CD14-positive monocyte (primary cell): ENCODE data around the gene MADD. TPM values are rescaled to one million over a fixed set of nuclear protein-coding genes. Genes with fewer than 3 reads are reported as not detected.
A peak's percentile ranks its signal among the peaks of the same experiment; 100 is the strongest.

Experiments used
- DNase-seq, 3 donors: peaks; one replicate each; pipeline ENCODE4 v3.0.0-alpha.2; 2011 to 2022
- H2AFZ ChIP-seq: 2 replicates; pipeline ENCODE4 v1.6.0; 2012; ENCODE audit warnings: mild to moderate bottlenecking, low read depth, low read length, inconsistent platforms; ENCODE audit not compliant: insufficient read depth, poor library complexity, severe bottlenecking
- H3K27ac ChIP-seq, 2 donors: 1 replicate in 1 of 2; 2 replicates in 1 of 2; pipeline ENCODE4 v1.5.1; 2012 to 2013; ENCODE audit warnings: low read length in 2 of 2, control low read depth in 1 of 2, inconsistent platforms in 1 of 2, low read depth in 1 of 2, mild to moderate bottlenecking in 1 of 2
- H3K27me3 ChIP-seq, 2 donors: one replicate each; pipeline versions ENCODE4 v1.6.0 to v1.6.1; 2011 to 2013; ENCODE audit warnings: low read length in 2 of 2; ENCODE audit not compliant: control insufficient read depth in 2 of 2, insufficient read depth in 2 of 2
- H3K36me3 ChIP-seq, 2 donors: replicated peaks in 1 of 2; 1 replicate in 1 of 2; 2 replicates in 1 of 2; pipeline versions ENCODE4 v1.5.1 to v1.6.1; 2012 to 2013; ENCODE audit warnings: low read length in 2 of 2, control low read depth in 1 of 2, inconsistent platforms in 1 of 2, mild to moderate bottlenecking in 1 of 2; ENCODE audit not compliant: insufficient read depth in 2 of 2, control insufficient read depth in 1 of 2
- H3K4me1 ChIP-seq, 2 donors: 1 replicate in 1 of 2; 2 replicates in 1 of 2; pipeline versions ENCODE4 v1.5.1 to v1.6.1; 2012 to 2013; ENCODE audit warnings: low read length in 2 of 2, control low read depth in 1 of 2, inconsistent platforms in 1 of 2, mild to moderate bottlenecking in 1 of 2, moderate library complexity in 1 of 2; ENCODE audit not compliant: insufficient read depth in 2 of 2, control insufficient read depth in 1 of 2
- H3K4me2 ChIP-seq: replicated peaks from 2 replicates; pipeline ENCODE3; 2012; ENCODE audit warnings: low read length, moderate library complexity, mild to moderate bottlenecking; ENCODE audit not compliant: poor library complexity, severe bottlenecking; ENCODE audit errors: extremely low read depth
- H3K4me3 ChIP-seq, 3 experiments: fragments of 200-600 bp in 1 of 3; sonication (generic) in 1 of 3; replicated peaks in 1 of 3; 1 replicate in 2 of 3; 2 replicates in 1 of 3; pipeline ENCODE4 v1.5.1; 2011 to 2013; ENCODE audit warnings: low read length in 3 of 3, mild to moderate bottlenecking in 3 of 3, control low read depth in 2 of 3, low read depth in 2 of 3, inconsistent platforms in 1 of 3, moderate library complexity in 1 of 3
- H3K79me2 ChIP-seq: 2 replicates; pipeline ENCODE4 v1.6.0; 2012; ENCODE audit warnings: mild to moderate bottlenecking, control low read depth, inconsistent platforms, low read length, moderate library complexity; ENCODE audit not compliant: insufficient read depth
- H3K9ac ChIP-seq: 2 replicates; pipeline ENCODE4 v1.6.0; 2017; ENCODE audit warnings: low read length, mild to moderate bottlenecking; ENCODE audit not compliant: insufficient read depth, poor library complexity, severe bottlenecking
- H3K9me3 ChIP-seq, 2 donors: replicated peaks in 1 of 2; 1 replicate in 1 of 2; 2 replicates in 1 of 2; pipeline versions ENCODE4 v1.5.1 to v1.6.1; 2012 to 2013; ENCODE audit warnings: low read length in 2 of 2, control low read depth in 1 of 2; ENCODE audit not compliant: control insufficient read depth in 1 of 2, insufficient read depth in 1 of 2
- H4K20me1 ChIP-seq: 2 replicates; pipeline ENCODE4 v1.6.0; 2012; ENCODE audit warnings: mild to moderate bottlenecking, low read length, control low read depth, moderate library complexity; ENCODE audit not compliant: insufficient read depth
- H3K27ac Mint-ChIP-seq, 7 donors: one replicate each; pipeline ENCODE4 v1.8.0; 2020; ENCODE audit warnings: mild to moderate bottlenecking in 7 of 7, mixed read lengths in 7 of 7, moderate library complexity in 6 of 7, inconsistent platforms in 2 of 7
- H3K27me3 Mint-ChIP-seq, 3 donors: one replicate each; pipeline ENCODE4 v1.8.0; 2021 to 2022; ENCODE audit warnings: low read depth in 3 of 3, mild to moderate bottlenecking in 3 of 3, mixed read lengths in 3 of 3, moderate library complexity in 3 of 3, inconsistent platforms in 1 of 3
- H3K36me3 Mint-ChIP-seq, 2 donors: one replicate each; pipeline ENCODE4 v1.8.0; 2020; ENCODE audit warnings: mixed read lengths in 2 of 2, inconsistent platforms in 1 of 2, mild to moderate bottlenecking in 1 of 2
- H3K4me1 Mint-ChIP-seq: one replicate; pipeline ENCODE4 v1.8.0; 2020; ENCODE audit warnings: mild to moderate bottlenecking, mixed read lengths
- H3K4me3 Mint-ChIP-seq, 2 donors: one replicate each; pipeline ENCODE4 v1.8.0; 2020; ENCODE audit warnings: mild to moderate bottlenecking in 2 of 2, mixed read lengths in 2 of 2, moderate library complexity in 1 of 2
- H3K9me3 Mint-ChIP-seq, 7 donors: one replicate each; pipeline ENCODE4 v1.8.0; 2020 to 2022; ENCODE audit warnings: mixed read lengths in 7 of 7, mild to moderate bottlenecking in 6 of 7, moderate library complexity in 6 of 7, inconsistent platforms in 2 of 7
- WGBS: methylation state at CpG from one replicate; pipeline ENCODE4 v1.1.5; 2013; ENCODE audit warnings: missing lambda C conversion rate; ENCODE audit not compliant: insufficient coverage; 5-methylcytosine and 5-hydroxymethylcytosine counted together
- intact Hi-C, 2 donors: fragments of 100-400 bp; cut with micrococcal nuclease; formaldehyde crosslinking; loops; one replicate each; pipeline versions ENCODE4 v1.15.0 to v1.15.1; 2023
- polyA plus RNA-seq, 3 donors: library from polyadenylated mRNA; depleted of rRNA in 1 of 3; unstranded in 2 of 3; stranded (reverse) in 1 of 3; fragments of 300-500 nt in 2 of 3; fragments of >200 nt in 1 of 3; fragmentation: Illumina TruSeq in 2 of 3; gene quantifications; 1 replicate in 2 of 3; 2 replicates in 1 of 3; pipeline ENCODE4 v1.2.3, GENCODE V29; 2012 to 2021
- TF ChIP-seq, protein P1 (sequence below): fragments of 200-600 bp; IDR thresholded peaks from one replicate; pipeline ENCODE4 v1.8.0; 2022; ENCODE audit warnings: antibody characterized with exemption, mild to moderate bottlenecking

The MADD gene
- polyA plus RNA-seq, 3 donors: 6.4 to 58.1 (median 12.2) TPM

- H3K9ac ChIP-seq: no peak overlapping the region
- no peak overlapping the region for H3K27ac ChIP-seq
- no peak for DNase-seq
- H3K36me3 ChIP-seq: peaks cover 15 to 57% of the 10 kb centered on the region in 2 donors
- no peak overlapping the region for H2AFZ ChIP-seq
- Mint-ChIP-seq H3K27ac (peak overlapping the region in 1 of 7 donors; percentile 71), H3K36me3 (peaks cover 37 to 54% of the 10 kb centered on the region in 2 donors), H3K27me3 (peaks cover 0 to 2% (median 0%) of the 10 kb centered on the region in 3 donors), H3K4me1 (no peaks in the 10 kb centered on the region), H3K9me3 (peaks cover 0 to 3% (median 0%) of the 10 kb centered on the region in 7 donors), H3K4me3 (no peak overlapping the region)
- intact Hi-C loops: no loop called here
- no peak overlapping the region for H3K4me3 ChIP-seq
- no peaks in the 10 kb centered on the region for H3K79me2 ChIP-seq
- no peaks in the 10 kb centered on the region for H3K4me1 ChIP-seq
- TF ChIP-seq, protein P1, sequence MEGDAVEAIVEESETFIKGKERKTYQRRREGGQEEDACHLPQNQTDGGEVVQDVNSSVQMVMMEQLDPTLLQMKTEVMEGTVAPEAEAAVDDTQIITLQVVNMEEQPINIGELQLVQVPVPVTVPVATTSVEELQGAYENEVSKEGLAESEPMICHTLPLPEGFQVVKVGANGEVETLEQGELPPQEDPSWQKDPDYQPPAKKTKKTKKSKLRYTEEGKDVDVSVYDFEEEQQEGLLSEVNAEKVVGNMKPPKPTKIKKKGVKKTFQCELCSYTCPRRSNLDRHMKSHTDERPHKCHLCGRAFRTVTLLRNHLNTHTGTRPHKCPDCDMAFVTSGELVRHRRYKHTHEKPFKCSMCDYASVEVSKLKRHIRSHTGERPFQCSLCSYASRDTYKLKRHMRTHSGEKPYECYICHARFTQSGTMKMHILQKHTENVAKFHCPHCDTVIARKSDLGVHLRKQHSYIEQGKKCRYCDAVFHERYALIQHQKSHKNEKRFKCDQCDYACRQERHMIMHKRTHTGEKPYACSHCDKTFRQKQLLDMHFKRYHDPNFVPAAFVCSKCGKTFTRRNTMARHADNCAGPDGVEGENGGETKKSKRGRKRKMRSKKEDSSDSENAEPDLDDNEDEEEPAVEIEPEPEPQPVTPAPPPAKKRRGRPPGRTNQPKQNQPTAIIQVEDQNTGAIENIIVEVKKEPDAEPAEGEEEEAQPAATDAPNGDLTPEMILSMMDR: no peak
- no peaks in the 10 kb centered on the region for H3K9me3 ChIP-seq
- H4K20me1 ChIP-seq: no peaks in the 10 kb centered on the region
- no peak overlapping the region for H3K4me2 ChIP-seq
- H3K27me3 ChIP-seq: no peaks in the 10 kb centered on the region
- WGBS: 89% methylated on average over 9 of the region's 9 CpGs
Observed at GRCh38 chr11:47335733-47336132, 65.8 kb downstream of the MADD start.

- no peaks in the 10 kb centered on the region for H3K4me1 ChIP-seq
- H3K27ac Mint-ChIP-seq: no peak overlapping the region
- no peaks in the 10 kb centered on the region for H4K20me1 ChIP-seq
- no peak for DNase-seq
- H3K9ac ChIP-seq: no peak overlapping the region
- peaks cover 14 to 60% of the 10 kb centered on the region in 2 donors for H3K36me3 ChIP-seq
- intact Hi-C loops: no loop called here
- H3K4me1 Mint-ChIP-seq: no peaks in the 10 kb centered on the region
- no peak overlapping the region for H3K4me3 Mint-ChIP-seq
- no peak overlapping the region for H3K27ac ChIP-seq
- H3K9me3 ChIP-seq: no peaks in the 10 kb centered on the region
- H2AFZ ChIP-seq: no peak overlapping the region
- no peaks in the 10 kb centered on the region for H3K27me3 ChIP-seq
- H3K4me3 ChIP-seq: no peak overlapping the region
- 93% methylated on average over 2 of the region's 4 CpGs for WGBS
- peaks cover 0 to 3% (median 0%) of the 10 kb centered on the region in 7 donors for H3K9me3 Mint-ChIP-seq
- H3K4me2 ChIP-seq: no peak overlapping the region
- no peaks in the 10 kb centered on the region for H3K79me2 ChIP-seq
- peaks cover 0 to 2% (median 0%) of the 10 kb centered on the region in 3 donors for H3K27me3 Mint-ChIP-seq
- peaks cover 38 to 48% of the 10 kb centered on the region in 2 donors for H3K36me3 Mint-ChIP-seq
- TF ChIP-seq, protein P1: no peak
Observed at GRCh38 chr11:47336595-47336994, 66.7 kb downstream of the MADD start.
